Measurements from ENCODE around the gene EHD4. TPM values are rescaled to one million over a fixed set of nuclear protein-coding genes. Genes with fewer than 3 reads are reported as not detected.

Gene EHD4
- total and polyA plus RNA-seq, 12 donors: 23.4 to 62.7 (median 43.2) TPM

- Histone ChIP-seq H3K4me1 (peaks cover 19 to 39% (median 30%) of the 10 kb centered on the region in 9 donors), H3K4me3 (no peak overlapping the region), H3K36me3 (peaks cover 0 to 4% (median 0%) of the 10 kb centered on the region in 9 donors), H3K27me3 (no peaks in the 10 kb centered on the region), H3K9me3 (no peaks in the 10 kb centered on the region), H3K27ac (no peak overlapping the region)
- intact Hi-C loops (cut with DNase I): loop anchor here in 3 of 10 donors (5.0 to 10.0 kb wide), 4 partner anchors 59 to 119 kb away; partner anchors contain the start of genes MAPKBP1 (in 2 of the 3) and JMJD7 (in 1 of the 3)
- DNase-seq (no peak), ATAC-seq (no peak)
- WGBS, 2 donors: 93 to 94% methylated on average over 6 of the region's 6 CpGs
- no peak for TF ChIP-seq CTCF (IDR thresholded peaks at IDR 0.05)
Observed at GRCh38 chr15:41891226-41891625, 81.1 kb downstream of the EHD4 start.

GRCh38 chr15:41890050-41890690 is 82.2 kb downstream of the EHD4 start:
- no peak for DNase-seq
- intact Hi-C loops (cut with DNase I): loop anchor here in 3 of 10 donors (5.0 to 10.0 kb wide), 4 partner anchors 58 to 118 kb away; partner anchors contain the start of genes MAPKBP1 (in 2 of the 3) and JMJD7 (in 1 of the 3)

GRCh38 chr15:41888662-41889253 is 83.6 kb downstream of the EHD4 start:
- intact Hi-C loops (cut with DNase I): no loop called here

More at GRCh38 chr15:41890050-41890690, 82.2 kb downstream of the EHD4 start:
- no peak for TF ChIP-seq CTCF (IDR thresholded peaks at IDR 0.05)
- H3K36me3 ChIP-seq: no peaks in the 10 kb centered on the region
- no peak overlapping the region for H3K27ac ChIP-seq
- no peak for ATAC-seq
- H3K4me1 ChIP-seq: peaks cover 18 to 35% (median 25%) of the 10 kb centered on the region in 9 donors
- H3K27me3 ChIP-seq: no peaks in the 10 kb centered on the region
- 93 to 94% methylated on average over 6 of the region's 6 CpGs for WGBS, 2 donors
- no peak overlapping the region for H3K4me3 ChIP-seq
- no peaks in the 10 kb centered on the region for H3K9me3 ChIP-seq

GRCh38 chr15:41887893-41888292 is 84.5 kb downstream of the EHD4 start:
- no peak overlapping the region for H3K4me3 ChIP-seq
- WGBS, 2 donors: 87 to 91% methylated on average over 9 of the region's 9 CpGs
- no peak overlapping the region for H3K27ac ChIP-seq
- H3K9me3 ChIP-seq: no peaks in the 10 kb centered on the region
- intact Hi-C loops (cut with DNase I): no loop called here
- peaks cover 2 to 17% (median 12%) of the 10 kb centered on the region in 9 donors for H3K4me1 ChIP-seq
- DNase-seq (no peak), ATAC-seq (no peak)
- TF ChIP-seq CTCF (IDR thresholded peaks at IDR 0.05): no peak
- H3K36me3 ChIP-seq: no peaks in the 10 kb centered on the region
- no peaks in the 10 kb centered on the region for H3K27me3 ChIP-seq

More at GRCh38 chr15:41888662-41889253, 83.6 kb downstream of the EHD4 start:
- no peak overlapping the region for H3K4me3 ChIP-seq
- H3K27me3 ChIP-seq: no peaks in the 10 kb centered on the region
- no peak for DNase-seq
- no peak for TF ChIP-seq CTCF (IDR thresholded peaks at IDR 0.05)
- 86 to 89% methylated on average over 7 of the region's 7 CpGs for WGBS, 2 donors
- no peaks in the 10 kb centered on the region for H3K36me3 ChIP-seq
- no peaks in the 10 kb centered on the region for H3K9me3 ChIP-seq
- H3K4me1 ChIP-seq: peaks cover 3 to 21% (median 12%) of the 10 kb centered on the region in 9 donors
- ATAC-seq: no peak
- no peak overlapping the region for H3K27ac ChIP-seq
